Neural cell (in vitro differentiated cells): ENCODE results near the gene TBC1D2. TPM values are rescaled to one million over a fixed set of nuclear protein-coding genes. Genes with fewer than 3 reads are reported as not detected.

ENCODE experiments used
- H2AFZ ChIP-seq: fragments of 200-600, 300-800 bp; sonication (generic), shearing (Covaris generic); 2 replicates; pipeline ENCODE4 v1.6.0; 2014; ENCODE audit warnings: low read depth, mild to moderate bottlenecking, antibody characterized with exemption, low read length, moderate library complexity
- H3F3A ChIP-seq: fragments of 200-600 bp; shearing (Covaris generic); 2 replicates; pipeline ENCODE4 v1.6.1; 2016; ENCODE audit warnings: mild to moderate bottlenecking, moderate library complexity, mixed read lengths, antibody characterized with exemption, low read length; ENCODE audit not compliant: insufficient read depth, poor library complexity, severe bottlenecking
- H3K27ac ChIP-seq: fragments of 200-600, 300-800 bp; sonication (generic), shearing (Covaris generic); 2 replicates; pipeline ENCODE4 v1.5.1; 2014; ENCODE audit warnings: mild to moderate bottlenecking, low read length, moderate library complexity
- H3K27me3 ChIP-seq: fragments of 300-800, 200-600 bp; sonication (generic), shearing (Covaris generic); 2 replicates; pipeline ENCODE4 v1.6.0; 2014; ENCODE audit warnings: mild to moderate bottlenecking, low read depth, low read length, moderate library complexity; ENCODE audit not compliant: insufficient read depth
- H3K36me3 ChIP-seq: fragments of 300-800, 200-600 bp; sonication (generic), shearing (Covaris generic); 2 replicates; pipeline ENCODE4 v1.5.1; 2014; ENCODE audit warnings: mild to moderate bottlenecking, antibody characterized with exemption, low read length, moderate library complexity; ENCODE audit not compliant: insufficient read depth
- H3K4me2 ChIP-seq: fragments of 300-800, 200-600 bp; sonication (generic), shearing (Covaris generic); 2 replicates; pipeline ENCODE4 v1.6.0; 2014; ENCODE audit warnings: mild to moderate bottlenecking, low read length
- H3K4me3 ChIP-seq: fragments of 300-800, 200-600 bp; sonication (generic), shearing (Covaris generic); 2 replicates; pipeline ENCODE4 v1.5.1; 2014; ENCODE audit warnings: mild to moderate bottlenecking, low read length, moderate library complexity
- H3K79me2 ChIP-seq: fragments of 200-600 bp; shearing (Covaris generic); replicated peaks from 2 replicates; pipeline ENCODE4 v1.6.0; 2014; ENCODE audit warnings: mild to moderate bottlenecking, low read length, moderate library complexity; ENCODE audit not compliant: insufficient read depth
- H3K9ac ChIP-seq: fragments of 300-800, 200-600 bp; sonication (generic), shearing (Covaris generic); 2 replicates; pipeline ENCODE4 v1.6.1; 2016; ENCODE audit warnings: mild to moderate bottlenecking, low read length, mixed read lengths
- H3K9me2 ChIP-seq: fragments of 200-600 bp; shearing (Covaris generic); 2 replicates; pipeline ENCODE4 v1.6.1; 2016; ENCODE audit warnings: mild to moderate bottlenecking, low read length, mixed read lengths; ENCODE audit not compliant: insufficient read depth
- H3K9me3 ChIP-seq: fragments of 200-600, 300-800 bp; sonication (generic), shearing (Covaris generic); 2 replicates; pipeline ENCODE4 v1.6.1; 2016; ENCODE audit warnings: mild to moderate bottlenecking, mixed run types, low read length, moderate library complexity, mixed read lengths
- H4K20me1 ChIP-seq: fragments of 200-600 bp; shearing (Covaris generic); 2 replicates; pipeline ENCODE4 v1.6.1; 2016; ENCODE audit warnings: mild to moderate bottlenecking, mixed run types; ENCODE audit not compliant: insufficient read depth
- EP300 ChIP-seq: fragments of 450-650 bp; conservative IDR thresholded peaks from 2 replicates; pipeline ENCODE4 v1.6.1; 2014; ENCODE audit warnings: antibody characterized with exemption, mild to moderate bottlenecking, moderate library complexity; ENCODE audit not compliant: poor library complexity, severe bottlenecking
- EZH2 ChIP-seq: fragments of 200-600, 300-800 bp; shearing (Covaris generic), sonication (generic); IDR thresholded peaks from 2 replicates; pipeline ENCODE4 v1.6.1; 2014; ENCODE audit warnings: antibody characterized with exemption, low read length, borderline replicate concordance, mild to moderate bottlenecking; ENCODE audit not compliant: insufficient read depth, poor library complexity, severe bottlenecking
- MXI1 ChIP-seq: fragments of 450-650 bp; conservative IDR thresholded peaks from 2 replicates; pipeline ENCODE4 v1.6.1; 2014; ENCODE audit warnings: antibody characterized with exemption, mild to moderate bottlenecking; ENCODE audit not compliant: poor library complexity, severe bottlenecking
- POLR2AphosphoS5 ChIP-seq: IDR thresholded peaks from 2 replicates; pipeline ENCODE4 v1.6.1; 2012
- RAD21 ChIP-seq: fragments of 450-650 bp; conservative IDR thresholded peaks from 2 replicates; pipeline ENCODE4 v1.6.1; 2014; ENCODE audit warnings: antibody characterized with exemption, mild to moderate bottlenecking, moderate library complexity
- SMC3 ChIP-seq: fragments of 450-650 bp; conservative IDR thresholded peaks from 2 replicates; pipeline ENCODE4 v1.6.1; 2014; ENCODE audit warnings: antibody characterized with exemption, mild to moderate bottlenecking, moderate library complexity; ENCODE audit not compliant: poor library complexity
- TAF1 ChIP-seq: IDR thresholded peaks from 2 replicates; pipeline ENCODE4 v1.6.1; 2012; ENCODE audit warnings: low read depth
- polyA plus RNA-seq: library from polyadenylated mRNA; depleted of rRNA; stranded (reverse); fragments of >200 nt; gene quantifications from 2 replicates; pipeline ENCODE4 v1.2.3, GENCODE V29; 2014
- TF ChIP-seq, protein P1 (sequence below): IDR thresholded peaks from 2 replicates; pipeline ENCODE4 v1.6.1; 2012; ENCODE audit warnings: borderline replicate concordance
- TF ChIP-seq, protein P2 (sequence below): fragments of 450-650 bp; IDR thresholded peaks from 2 replicates; pipeline ENCODE4 v1.5.1; 2014; ENCODE audit warnings: antibody characterized with exemption, mild to moderate bottlenecking, moderate library complexity; ENCODE audit not compliant: poor library complexity, severe bottlenecking

The TBC1D2 gene
- polyA plus RNA-seq, 1 donor from 2014 or later: 4.1 TPM

DNA sequence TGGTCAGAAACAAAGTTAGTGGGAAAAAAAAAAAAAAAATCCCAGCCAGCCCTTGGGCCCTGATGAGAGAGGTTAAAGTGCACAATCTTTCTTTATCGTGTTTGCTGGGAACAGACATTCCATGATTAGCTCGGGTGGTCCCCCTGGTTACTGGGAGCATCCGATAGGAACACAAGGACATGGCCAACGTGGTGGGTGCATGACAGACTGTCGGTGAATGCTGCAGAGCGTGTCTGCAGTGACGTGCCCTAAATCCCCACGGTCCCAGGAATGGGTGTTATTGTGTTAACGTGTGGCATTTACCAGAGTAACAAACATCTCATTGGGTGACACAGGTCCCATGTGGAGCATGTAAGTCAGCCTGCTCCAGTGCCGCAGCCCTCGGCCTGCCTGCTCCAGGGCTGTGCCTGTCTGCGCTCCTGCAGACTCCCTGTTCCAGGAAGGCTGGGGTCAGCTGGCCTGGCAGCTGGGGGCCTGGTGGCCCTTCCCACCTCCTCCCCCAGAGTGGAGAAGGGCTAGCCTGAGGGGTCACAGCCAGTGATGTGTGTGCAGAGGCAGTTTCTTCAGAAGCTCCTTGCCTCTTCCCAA lies 34.3 kb upstream of the TBC1D2 start:
- Histone ChIP-seq H2AFZ (no peak overlapping the region), H3K4me2 (no peak overlapping the region)

DNA sequence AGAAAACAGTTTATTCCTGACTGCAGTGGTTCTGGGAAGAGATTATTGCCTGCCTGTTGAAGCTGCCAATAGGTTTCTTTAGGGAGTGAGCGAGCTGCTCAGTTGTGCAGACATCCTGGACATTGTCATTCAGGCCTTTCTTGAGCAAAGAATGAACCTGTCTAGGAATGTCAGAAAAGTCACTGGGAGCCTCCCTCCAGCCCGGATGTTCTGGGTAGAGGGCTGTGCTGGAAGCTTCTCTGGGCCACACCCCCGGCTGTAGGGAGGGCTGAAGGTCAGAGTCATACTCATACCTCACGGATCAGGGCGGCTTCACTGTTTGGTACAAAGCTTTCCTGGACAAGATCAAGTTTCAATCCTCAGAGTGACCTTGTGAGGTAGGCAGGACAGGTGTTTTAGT lies 33.4 kb upstream of the TBC1D2 start:
- Histone ChIP-seq H3K36me3 (peaks cover 4% of the 10 kb centered on the region), H3K27me3 (no peaks in the 10 kb centered on the region), H3K79me2 (no peaks in the 10 kb centered on the region), H2AFZ (no peak overlapping the region), H3K4me2 (no peak overlapping the region), H3K27ac (no peak overlapping the region), H3K9me3 (no peaks in the 10 kb centered on the region), H3K9ac (no peak overlapping the region), H3F3A (no peaks in the 10 kb centered on the region), H3K4me3 (no peak overlapping the region), H3K9me2 (no peaks in the 10 kb centered on the region), H4K20me1 (no peaks in the 10 kb centered on the region)
- TF ChIP-seq RAD21 (no peak), MXI1 (no peak), TAF1 (no peak), EZH2 (no peak), POLR2AphosphoS5 (no peak), SMC3 (no peak), EP300 (no peak)
- TF ChIP-seq, protein P1, sequence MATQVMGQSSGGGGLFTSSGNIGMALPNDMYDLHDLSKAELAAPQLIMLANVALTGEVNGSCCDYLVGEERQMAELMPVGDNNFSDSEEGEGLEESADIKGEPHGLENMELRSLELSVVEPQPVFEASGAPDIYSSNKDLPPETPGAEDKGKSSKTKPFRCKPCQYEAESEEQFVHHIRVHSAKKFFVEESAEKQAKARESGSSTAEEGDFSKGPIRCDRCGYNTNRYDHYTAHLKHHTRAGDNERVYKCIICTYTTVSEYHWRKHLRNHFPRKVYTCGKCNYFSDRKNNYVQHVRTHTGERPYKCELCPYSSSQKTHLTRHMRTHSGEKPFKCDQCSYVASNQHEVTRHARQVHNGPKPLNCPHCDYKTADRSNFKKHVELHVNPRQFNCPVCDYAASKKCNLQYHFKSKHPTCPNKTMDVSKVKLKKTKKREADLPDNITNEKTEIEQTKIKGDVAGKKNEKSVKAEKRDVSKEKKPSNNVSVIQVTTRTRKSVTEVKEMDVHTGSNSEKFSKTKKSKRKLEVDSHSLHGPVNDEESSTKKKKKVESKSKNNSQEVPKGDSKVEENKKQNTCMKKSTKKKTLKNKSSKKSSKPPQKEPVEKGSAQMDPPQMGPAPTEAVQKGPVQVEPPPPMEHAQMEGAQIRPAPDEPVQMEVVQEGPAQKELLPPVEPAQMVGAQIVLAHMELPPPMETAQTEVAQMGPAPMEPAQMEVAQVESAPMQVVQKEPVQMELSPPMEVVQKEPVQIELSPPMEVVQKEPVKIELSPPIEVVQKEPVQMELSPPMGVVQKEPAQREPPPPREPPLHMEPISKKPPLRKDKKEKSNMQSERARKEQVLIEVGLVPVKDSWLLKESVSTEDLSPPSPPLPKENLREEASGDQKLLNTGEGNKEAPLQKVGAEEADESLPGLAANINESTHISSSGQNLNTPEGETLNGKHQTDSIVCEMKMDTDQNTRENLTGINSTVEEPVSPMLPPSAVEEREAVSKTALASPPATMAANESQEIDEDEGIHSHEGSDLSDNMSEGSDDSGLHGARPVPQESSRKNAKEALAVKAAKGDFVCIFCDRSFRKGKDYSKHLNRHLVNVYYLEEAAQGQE: no peak
- TF ChIP-seq, protein P2, sequence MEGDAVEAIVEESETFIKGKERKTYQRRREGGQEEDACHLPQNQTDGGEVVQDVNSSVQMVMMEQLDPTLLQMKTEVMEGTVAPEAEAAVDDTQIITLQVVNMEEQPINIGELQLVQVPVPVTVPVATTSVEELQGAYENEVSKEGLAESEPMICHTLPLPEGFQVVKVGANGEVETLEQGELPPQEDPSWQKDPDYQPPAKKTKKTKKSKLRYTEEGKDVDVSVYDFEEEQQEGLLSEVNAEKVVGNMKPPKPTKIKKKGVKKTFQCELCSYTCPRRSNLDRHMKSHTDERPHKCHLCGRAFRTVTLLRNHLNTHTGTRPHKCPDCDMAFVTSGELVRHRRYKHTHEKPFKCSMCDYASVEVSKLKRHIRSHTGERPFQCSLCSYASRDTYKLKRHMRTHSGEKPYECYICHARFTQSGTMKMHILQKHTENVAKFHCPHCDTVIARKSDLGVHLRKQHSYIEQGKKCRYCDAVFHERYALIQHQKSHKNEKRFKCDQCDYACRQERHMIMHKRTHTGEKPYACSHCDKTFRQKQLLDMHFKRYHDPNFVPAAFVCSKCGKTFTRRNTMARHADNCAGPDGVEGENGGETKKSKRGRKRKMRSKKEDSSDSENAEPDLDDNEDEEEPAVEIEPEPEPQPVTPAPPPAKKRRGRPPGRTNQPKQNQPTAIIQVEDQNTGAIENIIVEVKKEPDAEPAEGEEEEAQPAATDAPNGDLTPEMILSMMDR: no peak

More for the DNA sequence above, 34.3 kb upstream of the TBC1D2 start:
- no peak overlapping the region for H3K27ac ChIP-seq
- no peaks in the 10 kb centered on the region for H3F3A ChIP-seq
- peaks cover 4% of the 10 kb centered on the region for H3K36me3 ChIP-seq
- no peak overlapping the region for H3K4me3 ChIP-seq
- H3K27me3 ChIP-seq: no peaks in the 10 kb centered on the region
- H3K9me3 ChIP-seq: no peaks in the 10 kb centered on the region
- TF ChIP-seq MXI1 (no peak), EZH2 (no peak), TAF1 (no peak)
- H4K20me1 ChIP-seq: no peaks in the 10 kb centered on the region
- H3K9me2 ChIP-seq: no peaks in the 10 kb centered on the region
- no peaks in the 10 kb centered on the region for H3K79me2 ChIP-seq
- no peak overlapping the region for H3K9ac ChIP-seq
